Stimulated activated CD4-positive, alpha-beta T cell treated with anti-CD3 and anti-CD28 coated beads, Interleukin-12 subunit alpha, Interleukin-12 subunit beta, amount 100 ng/mL, for 24 hours (primary cell): Measurements from ENCODE around the gene DOCK1.
"Not testable (repeated sequence)": the region's sequence is repeated elsewhere in the genome, so short reads cannot be mapped to it uniquely, and the experiment has no call there.

Experiments used
- DNase-seq, 2 experiments: peaks; one replicate each; pipeline ENCODE4 v3.0.0-alpha.2; 2020; ENCODE audit warnings: low read depth in 2 of 2

The DOCK1 gene

GRCh38 chr10:126924915-126925300 lies 19.7 kb downstream of the DOCK1 start:
- DNase-seq, result no peak

GRCh38 chr10:126926568-126926967 lies 21.3 kb downstream of the DOCK1 start:
- DNase-seq, result no peak

- no peak for DNase-seq
Measured at GRCh38 chr10:126927799-126928198, 22.6 kb downstream of the DOCK1 start.

GRCh38 chr10:126928274-126928673 lies 23.0 kb downstream of the DOCK1 start:
- DNase-seq, result no peak

- DNase-seq, result no peak
Measured at GRCh38 chr10:126929391-126929790, 24.2 kb downstream of the DOCK1 start.

- no peak for DNase-seq
Measured at GRCh38 chr10:126930131-126930882, 25.1 kb downstream of the DOCK1 start.

- no peak for DNase-seq
Measured at GRCh38 chr10:126930883-126931503, 25.8 kb downstream of the DOCK1 start.

- DNase-seq, result no peak
Measured at GRCh38 chr10:126931544-126931943, 26.3 kb downstream of the DOCK1 start.

- no peak for DNase-seq
Measured at GRCh38 chr10:126932516-126932915, 27.3 kb downstream of the DOCK1 start.

GRCh38 chr10:126933116-126933515 lies 27.9 kb downstream of the DOCK1 start:
- no peak for DNase-seq

GRCh38 chr10:126935263-126935946 lies 30.2 kb downstream of the DOCK1 start:
- DNase-seq, result no peak

GRCh38 chr10:126937026-126937425 lies 31.8 kb downstream of the DOCK1 start:
- no peak for DNase-seq

- DNase-seq, result not testable (repeated sequence)
Measured at GRCh38 chr10:126938121-126938520, 32.9 kb downstream of the DOCK1 start.

GRCh38 chr10:126939706-126940105 lies 34.5 kb downstream of the DOCK1 start:
- DNase-seq, result no peak

GRCh38 chr10:126940670-126941310 lies 35.6 kb downstream of the DOCK1 start:
- no peak for DNase-seq

GRCh38 chr10:126944191-126944590 lies 39.0 kb downstream of the DOCK1 start:
- no peak for DNase-seq

GRCh38 chr10:126945351-126946030 lies 40.3 kb downstream of the DOCK1 start:
- DNase-seq, result no peak

- no peak for DNase-seq
Measured at GRCh38 chr10:126946746-126947145, 41.5 kb downstream of the DOCK1 start.

GRCh38 chr10:126948355-126949160 lies 43.3 kb downstream of the DOCK1 start:
- DNase-seq, result no peak

- no peak for DNase-seq
Measured at GRCh38 chr10:126949161-126949503, 43.9 kb downstream of the DOCK1 start.
